ENCODE results near the gene UBE2F.

UBE2F gene

DNA sequence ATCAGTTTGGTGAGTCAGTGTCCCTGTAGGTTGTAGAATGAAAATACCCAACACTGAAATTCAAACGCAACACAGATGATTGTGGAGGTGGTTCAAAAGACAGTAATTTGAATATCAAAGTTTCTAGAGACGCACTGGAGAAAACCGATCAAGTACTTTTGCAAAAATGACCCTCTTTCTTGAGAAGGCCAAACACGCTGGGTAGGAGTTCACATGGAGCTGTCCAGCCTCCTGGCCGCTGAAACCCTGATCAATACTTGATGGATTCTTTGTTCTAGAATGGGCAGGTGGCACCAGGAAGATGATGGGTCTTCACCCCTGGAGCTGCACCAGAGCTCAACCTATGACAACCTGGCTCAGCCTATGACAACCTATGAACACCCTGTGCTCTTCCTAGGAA lies 39.7 kb upstream of the UBE2F start:
- TF ChIP-seq POU2F2 (IDR thresholded peaks at IDR 0.05; ENCODE audit: low read depth, low read length) (no peak), SPI1 (IDR thresholded peaks at IDR 0.05; ENCODE audit: low read depth, low read length) (no peak), TAF1 (IDR thresholded peaks at IDR 0.05; ENCODE audit: low read depth, low read length) (no peak), POLR2AphosphoS5 (IDR thresholded peaks at IDR 0.05; ENCODE audit: low read depth, low read length) (no peak), POLR2A (IDR thresholded peaks at IDR 0.05; ENCODE audit: low read depth, low read length) (no peak), PAX5 (IDR thresholded peaks at IDR 0.05; ENCODE audit: insufficient read depth, low read length, severe bottlenecking) (no peak)
- no peak for FAIRE-seq

GRCh38 chr2:237927986-237928385 lies 38.8 kb upstream of the UBE2F start:
- TF ChIP-seq PAX5 (IDR thresholded peaks at IDR 0.05; ENCODE audit: insufficient read depth, low read length, severe bottlenecking) (no peak), TAF1 (IDR thresholded peaks at IDR 0.05; ENCODE audit: low read depth, low read length) (no peak), POLR2A (IDR thresholded peaks at IDR 0.05; ENCODE audit: low read depth, low read length) (no peak), SPI1 (IDR thresholded peaks at IDR 0.05; ENCODE audit: low read depth, low read length) (no peak), POU2F2 (IDR thresholded peaks at IDR 0.05; ENCODE audit: low read depth, low read length) (no peak), POLR2AphosphoS5 (IDR thresholded peaks at IDR 0.05; ENCODE audit: low read depth, low read length) (no peak)
- FAIRE-seq (no peak), DNase-seq (ENCODE audit: insufficient read length, low spot score) (no peak)

More for the DNA sequence above, 39.7 kb upstream of the UBE2F start:
- DNase-seq (ENCODE audit: insufficient read length, low spot score): no peak

DNA sequence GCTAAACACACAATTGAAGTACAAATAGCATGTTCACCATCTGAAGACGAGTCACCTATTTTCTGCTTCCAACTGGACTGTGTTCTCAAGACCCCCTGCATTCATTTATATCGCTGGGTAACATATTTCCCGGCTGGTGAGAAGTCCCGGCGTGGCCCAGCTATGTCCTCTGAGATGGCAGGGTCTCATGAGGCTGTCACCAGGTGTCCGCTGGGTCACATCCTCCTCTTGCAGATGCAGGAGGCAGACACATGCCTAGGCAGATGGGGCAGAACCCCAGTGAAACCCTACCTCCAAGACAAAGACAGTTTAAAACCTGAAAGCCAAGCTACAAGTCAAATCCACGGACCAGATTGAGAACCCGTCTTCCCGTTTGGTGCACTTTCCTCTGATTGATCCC lies 36.8 kb upstream of the UBE2F start:
- DNase-seq (ENCODE audit: insufficient read length, low spot score) (no peak), FAIRE-seq (no peak)

GRCh38 chr2:237931205-237931721 lies 35.6 kb upstream of the UBE2F start:
- peak; percentile 79 for TF ChIP-seq SPI1 (IDR thresholded peaks at IDR 0.05; ENCODE audit: low read depth, low read length)
- no peak for TF ChIP-seq POU2F2 (IDR thresholded peaks at IDR 0.05; ENCODE audit: low read depth, low read length)
- no peak for TF ChIP-seq POLR2A (IDR thresholded peaks at IDR 0.05; ENCODE audit: low read depth, low read length)
- no peak for DNase-seq (ENCODE audit: insufficient read length, low spot score)
- no peak for FAIRE-seq

More for the DNA sequence above, 36.8 kb upstream of the UBE2F start:
- no peak for TF ChIP-seq SPI1 (IDR thresholded peaks at IDR 0.05; ENCODE audit: low read depth, low read length)
- TF ChIP-seq POLR2AphosphoS5 (IDR thresholded peaks at IDR 0.05; ENCODE audit: low read depth, low read length): no peak
- no peak for TF ChIP-seq PAX5 (IDR thresholded peaks at IDR 0.05; ENCODE audit: insufficient read depth, low read length, severe bottlenecking)
- no peak for TF ChIP-seq POLR2A (IDR thresholded peaks at IDR 0.05; ENCODE audit: low read depth, low read length)
- TF ChIP-seq TAF1 (IDR thresholded peaks at IDR 0.05; ENCODE audit: low read depth, low read length): no peak
- no peak for TF ChIP-seq POU2F2 (IDR thresholded peaks at IDR 0.05; ENCODE audit: low read depth, low read length)

GRCh38 chr2:237932731-237933131 lies 34.1 kb upstream of the UBE2F start:
- DNase-seq (ENCODE audit: insufficient read length, low spot score): no peak
- TF ChIP-seq SPI1 (IDR thresholded peaks at IDR 0.05; ENCODE audit: low read depth, low read length): no peak
- TF ChIP-seq POU2F2 (IDR thresholded peaks at IDR 0.05; ENCODE audit: low read depth, low read length): no peak
- TF ChIP-seq POLR2AphosphoS5 (IDR thresholded peaks at IDR 0.05; ENCODE audit: low read depth, low read length): no peak
- TF ChIP-seq TAF1 (IDR thresholded peaks at IDR 0.05; ENCODE audit: low read depth, low read length): no peak
- no peak for TF ChIP-seq PAX5 (IDR thresholded peaks at IDR 0.05; ENCODE audit: insufficient read depth, low read length, severe bottlenecking)
- no peak for TF ChIP-seq POLR2A (IDR thresholded peaks at IDR 0.05; ENCODE audit: low read depth, low read length)
- no peak for FAIRE-seq

- DNase-seq (ENCODE audit: insufficient read length, low spot score) (no peak), FAIRE-seq (no peak)
- TF ChIP-seq PAX5 (IDR thresholded peaks at IDR 0.05; ENCODE audit: insufficient read depth, low read length, severe bottlenecking) (no peak), TAF1 (IDR thresholded peaks at IDR 0.05; ENCODE audit: low read depth, low read length) (no peak), POU2F2 (IDR thresholded peaks at IDR 0.05; ENCODE audit: low read depth, low read length) (no peak), POLR2AphosphoS5 (IDR thresholded peaks at IDR 0.05; ENCODE audit: low read depth, low read length) (no peak), SPI1 (IDR thresholded peaks at IDR 0.05; ENCODE audit: low read depth, low read length) (no peak), POLR2A (IDR thresholded peaks at IDR 0.05; ENCODE audit: low read depth, low read length) (no peak)
These were observed 32.6 kb upstream of the UBE2F start for GRCh38 chr2:237934186-237934585.

- FAIRE-seq (no peak), DNase-seq (ENCODE audit: insufficient read length, low spot score) (no peak)
- TF ChIP-seq TAF1 (IDR thresholded peaks at IDR 0.05; ENCODE audit: low read depth, low read length): no peak
- no peak for TF ChIP-seq POLR2AphosphoS5 (IDR thresholded peaks at IDR 0.05; ENCODE audit: low read depth, low read length)
- no peak for TF ChIP-seq POU2F2 (IDR thresholded peaks at IDR 0.05; ENCODE audit: low read depth, low read length)
- TF ChIP-seq SPI1 (IDR thresholded peaks at IDR 0.05; ENCODE audit: low read depth, low read length): no peak
- no peak for TF ChIP-seq POLR2A (IDR thresholded peaks at IDR 0.05; ENCODE audit: low read depth, low read length)
- no peak for TF ChIP-seq PAX5 (IDR thresholded peaks at IDR 0.05; ENCODE audit: insufficient read depth, low read length, severe bottlenecking)
These were observed 30.9 kb upstream of the UBE2F start for GRCh38 chr2:237935740-237936452.

GRCh38 chr2:237939251-237939650 lies 27.6 kb upstream of the UBE2F start:
- DNase-seq (ENCODE audit: insufficient read length, low spot score) (no peak), FAIRE-seq (no peak)
- no peak for TF ChIP-seq POLR2A (IDR thresholded peaks at IDR 0.05; ENCODE audit: low read depth, low read length)
- no peak for TF ChIP-seq SPI1 (IDR thresholded peaks at IDR 0.05; ENCODE audit: low read depth, low read length)
- no peak for TF ChIP-seq POLR2AphosphoS5 (IDR thresholded peaks at IDR 0.05; ENCODE audit: low read depth, low read length)
- TF ChIP-seq PAX5 (IDR thresholded peaks at IDR 0.05; ENCODE audit: insufficient read depth, low read length, severe bottlenecking): no peak
- no peak for TF ChIP-seq POU2F2 (IDR thresholded peaks at IDR 0.05; ENCODE audit: low read depth, low read length)
- TF ChIP-seq TAF1 (IDR thresholded peaks at IDR 0.05; ENCODE audit: low read depth, low read length): no peak

DNA sequence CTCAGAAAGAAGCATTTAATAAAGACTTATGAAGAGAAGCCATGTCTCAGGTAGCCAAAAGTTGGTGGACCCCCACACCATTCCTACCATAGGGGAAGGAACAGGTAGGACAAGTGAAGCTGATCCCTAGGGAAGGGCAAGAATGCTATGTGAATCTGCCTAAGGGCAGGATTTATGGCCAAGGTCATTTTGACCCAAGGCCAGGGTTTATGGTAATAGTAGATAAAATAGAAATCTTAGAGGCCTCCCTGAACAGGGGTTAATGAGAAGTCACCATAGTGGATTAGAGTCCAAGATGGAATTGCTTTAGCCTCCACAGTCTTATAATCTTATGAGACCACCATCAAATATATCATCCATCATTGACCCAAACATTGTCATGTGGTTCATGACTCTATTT lies 26.0 kb upstream of the UBE2F start:
- DNase-seq (ENCODE audit: insufficient read length, low spot score) (no peak), FAIRE-seq (no peak)
- no peak for TF ChIP-seq POLR2AphosphoS5 (IDR thresholded peaks at IDR 0.05; ENCODE audit: low read depth, low read length)
- no peak for TF ChIP-seq POU2F2 (IDR thresholded peaks at IDR 0.05; ENCODE audit: low read depth, low read length)
- TF ChIP-seq POLR2A (IDR thresholded peaks at IDR 0.05; ENCODE audit: low read depth, low read length): no peak
- no peak for TF ChIP-seq TAF1 (IDR thresholded peaks at IDR 0.05; ENCODE audit: low read depth, low read length)
- TF ChIP-seq PAX5 (IDR thresholded peaks at IDR 0.05; ENCODE audit: insufficient read depth, low read length, severe bottlenecking): no peak
- no peak for TF ChIP-seq SPI1 (IDR thresholded peaks at IDR 0.05; ENCODE audit: low read depth, low read length)
